Stimulated activated CD4-positive, alpha-beta T cell treated with anti-CD3 and anti-CD28 coated beads, Interleukin-1b, Interleukin-23, amount 100 ng/mL, for 4 hours (primary cell): Measurements from ENCODE around the gene MOSPD2.

ENCODE experiments used
- DNase-seq, 2 donors: peaks; one replicate each; pipeline ENCODE4 v3.0.0-alpha.2; 2020; ENCODE audit warnings: low read depth in 2 of 2

Gene MOSPD2

GRCh38 chrX:14872851-14873675, at the start of gene MOSPD2, which contains the start of gene FANCB:
MOSPD2 (plus strand) TSS chrX:14873421; CDS start chrX:14873529, 108 bp downstream.
FANCB (minus strand) TSS chrX:14873069; CDS start chrX:14865510, 7,559 bp downstream.
- peak; percentile 85 to 87 for DNase-seq

DNA sequence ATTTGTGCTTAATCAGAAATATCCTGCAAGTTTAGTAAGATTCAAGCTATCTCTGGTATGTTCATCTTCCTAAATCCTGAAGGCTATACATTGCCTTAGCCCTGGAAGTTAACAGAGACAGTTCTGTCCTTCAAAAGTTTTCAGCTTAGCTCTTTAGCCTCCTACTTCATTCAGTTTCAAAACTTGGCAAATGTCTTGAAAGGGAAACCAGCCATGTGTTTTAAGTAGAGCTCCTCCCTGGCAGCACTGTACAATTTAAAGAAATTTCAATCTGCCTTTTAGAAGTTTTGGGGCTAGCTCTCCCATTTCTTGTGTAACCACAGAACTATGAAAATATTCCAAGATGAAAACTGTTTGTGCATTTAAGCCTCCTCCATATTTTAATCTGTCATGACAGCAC, 47.4 kb upstream of the MOSPD2 start:
- DNase-seq: no peak

DNA sequence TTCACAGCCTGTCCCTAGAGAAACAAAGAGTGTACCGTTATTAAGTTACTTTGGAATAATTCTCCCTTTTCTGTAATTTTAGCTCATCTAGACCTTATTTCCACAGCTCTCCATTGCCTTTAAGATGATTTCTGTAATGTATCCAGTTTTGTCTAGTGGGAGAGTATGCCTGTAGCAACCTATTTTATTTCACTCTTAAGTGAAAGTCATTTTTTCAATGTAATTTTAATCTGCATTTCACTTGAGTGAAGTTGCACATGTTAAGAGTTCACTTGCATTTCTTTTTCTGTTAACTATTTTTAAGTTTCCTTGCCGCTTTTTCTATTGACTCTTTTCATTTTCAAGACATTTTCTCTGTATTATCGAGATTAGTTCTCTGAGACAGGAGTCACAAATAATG, 46.9 kb upstream of the MOSPD2 start:
- DNase-seq: no peak

DNA sequence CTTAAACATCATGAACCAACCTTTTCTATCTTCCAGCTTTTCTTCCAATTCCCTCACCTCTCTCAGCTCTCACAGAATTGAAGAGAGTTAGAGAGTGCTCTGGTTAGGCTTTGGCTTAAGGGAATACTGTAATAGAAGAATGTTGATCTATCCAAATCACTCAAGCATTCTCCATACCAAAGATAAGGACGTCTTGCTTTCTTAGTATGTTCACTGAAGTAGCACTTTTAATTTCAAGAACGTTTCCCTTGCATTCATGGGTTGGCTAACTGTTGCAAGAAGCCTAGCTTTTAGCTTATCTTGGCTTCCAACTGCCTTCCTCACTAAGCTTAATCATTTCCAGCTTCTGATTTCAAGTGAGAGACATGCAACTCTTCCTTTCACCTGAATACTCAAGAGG, 43.6 kb upstream of the MOSPD2 start:
- DNase-seq: no peak

DNA sequence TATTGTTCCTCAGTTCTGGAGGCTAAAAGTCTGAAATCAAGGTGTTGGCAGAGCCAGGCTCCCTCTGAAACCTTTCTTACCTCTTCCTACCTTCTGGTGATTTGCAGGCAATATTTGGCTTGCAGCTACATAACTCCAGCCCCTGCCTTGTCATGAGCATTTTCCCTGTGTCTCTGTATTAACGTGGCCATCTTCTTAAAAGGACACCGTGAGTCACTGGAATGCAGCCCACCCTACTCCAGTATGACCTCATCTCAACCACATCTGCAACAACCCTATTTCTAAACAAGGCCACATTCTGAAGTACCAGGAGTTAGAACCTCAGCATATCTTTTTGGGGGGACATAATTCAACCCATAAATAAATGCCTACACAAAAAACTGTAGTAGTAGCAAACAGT, 41.1 kb upstream of the MOSPD2 start:
- DNase-seq: no peak

- no peak for DNase-seq
Observed at GRCh38 chrX:14832586-14832985, 40.6 kb upstream of the MOSPD2 start.

DNA sequence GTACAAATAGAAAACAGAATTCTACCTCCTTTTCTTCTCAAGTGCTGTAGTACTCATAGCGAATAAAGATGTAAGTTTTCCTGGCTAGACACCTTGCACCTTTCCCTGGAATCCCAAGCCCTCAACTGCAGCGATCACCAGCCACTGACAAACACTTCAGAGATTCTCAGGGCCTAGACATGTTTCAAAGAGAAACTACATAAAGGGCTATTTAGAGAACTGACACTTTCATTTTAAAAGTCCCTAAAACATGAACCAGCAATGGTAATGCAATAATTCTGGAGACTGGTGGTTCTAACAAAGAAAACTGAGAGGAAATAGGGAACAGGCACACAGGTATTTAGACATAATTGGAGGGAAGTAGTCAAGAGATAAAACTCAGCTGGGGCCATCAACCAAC, 36.1 kb upstream of the MOSPD2 start:
- DNase-seq: no peak

GRCh38 chrX:14843666-14844065, 29.6 kb upstream of the MOSPD2 start:
- DNase-seq: no peak

DNA sequence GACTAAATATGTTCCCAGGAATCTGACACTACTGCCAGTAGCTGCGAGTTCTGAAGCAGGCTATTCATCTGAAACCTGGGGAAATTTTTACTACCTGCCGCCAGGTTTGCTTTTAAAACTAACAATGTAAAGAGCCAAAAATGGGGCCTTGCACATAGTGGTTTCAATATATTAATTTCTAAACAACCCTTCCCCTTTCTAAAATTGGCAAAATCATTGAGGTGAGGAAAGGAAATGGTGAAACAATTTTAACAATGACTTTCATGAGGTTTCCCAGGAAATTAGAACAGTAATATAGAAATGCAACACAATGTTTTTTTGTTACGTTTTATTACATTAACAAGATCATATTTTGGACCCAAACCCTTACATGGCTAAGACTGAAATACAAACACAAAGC, 21.7 kb upstream of the MOSPD2 start:
- no peak for DNase-seq

DNA sequence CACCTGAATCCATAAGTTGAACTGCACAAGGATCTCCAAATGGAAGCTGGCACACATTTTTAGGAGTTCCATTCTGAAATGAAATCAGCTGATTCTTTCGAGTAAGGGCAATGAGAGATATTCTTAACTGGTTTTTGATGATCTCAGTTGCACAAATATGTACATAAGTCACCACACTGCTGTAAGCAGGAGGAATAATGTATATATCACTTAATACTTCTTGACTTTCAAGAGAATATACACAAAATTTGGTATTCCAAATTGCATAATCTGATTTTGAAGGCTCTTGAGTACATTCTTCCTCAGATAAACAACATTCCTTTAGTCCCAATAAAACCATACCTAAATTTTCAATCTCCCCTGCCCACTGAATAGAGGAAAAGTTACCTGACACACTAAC, 8.6 kb upstream of the MOSPD2 start:
- DNase-seq: no peak

DNA sequence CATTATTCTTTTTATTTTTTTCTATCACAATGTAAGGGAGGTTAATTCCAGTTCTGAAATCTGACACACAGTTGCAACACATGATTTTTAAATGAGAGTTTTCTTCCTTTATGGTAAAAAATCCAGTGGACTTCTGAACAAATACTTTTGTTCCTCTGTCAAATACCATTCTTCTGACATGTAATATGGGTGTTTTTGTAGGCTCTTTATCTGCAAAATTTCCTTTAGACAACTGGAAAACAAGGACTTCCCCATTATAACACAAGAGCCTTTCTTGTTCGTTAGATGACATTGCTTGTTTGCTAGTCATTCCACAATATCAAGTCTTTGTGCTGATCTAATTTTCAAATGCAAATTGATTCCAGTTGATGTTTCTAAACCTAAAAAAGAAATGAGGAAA, 8.0 kb upstream of the MOSPD2 start:
- DNase-seq: no peak

DNA sequence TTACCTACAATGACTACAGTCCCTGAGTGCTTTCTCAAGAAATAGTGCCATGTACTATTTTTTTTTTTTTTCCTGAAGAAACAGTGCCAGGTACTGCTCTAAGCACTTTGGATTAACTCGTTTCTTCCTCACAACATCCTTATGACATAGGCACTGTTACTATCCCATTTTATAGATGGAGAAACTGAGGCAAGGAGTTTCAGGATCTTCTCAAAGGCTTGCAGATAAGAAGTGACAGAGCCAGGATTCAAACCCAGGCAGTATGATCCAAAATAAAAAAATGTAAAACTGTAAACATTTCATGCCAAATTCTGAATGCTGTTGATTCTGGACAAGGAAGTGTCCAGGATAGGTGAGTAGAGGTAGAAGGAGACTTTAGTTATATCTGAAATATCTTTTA, 1.5 kb upstream of the MOSPD2 start:
- no peak for DNase-seq

- DNase-seq: no peak
Observed at GRCh38 chrX:14872355-14872754, 866 bp upstream of the MOSPD2 start.

DNA sequence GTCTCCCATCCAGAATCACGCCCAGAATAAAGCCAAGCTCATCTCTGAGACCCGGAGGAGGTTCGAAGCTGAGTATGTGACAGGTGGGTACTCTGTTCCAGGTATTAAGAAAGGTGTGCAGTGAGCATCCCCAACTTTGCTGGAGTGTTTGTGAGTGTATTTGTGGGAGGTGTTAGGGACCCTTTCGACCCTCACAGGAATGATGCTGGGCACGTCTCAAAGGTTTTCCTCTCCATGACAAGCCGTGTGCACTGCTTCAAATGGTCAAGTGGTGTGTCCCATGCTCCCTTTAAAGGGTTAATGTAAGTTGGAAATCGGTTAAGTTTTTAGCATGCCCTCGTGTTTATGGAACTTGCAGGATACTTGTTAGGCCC, 442 bp downstream of the MOSPD2 start:
- DNase-seq: no peak

- no peak for DNase-seq
Observed at GRCh38 chrX:14875624-14876023, 2.4 kb downstream of the MOSPD2 start.

DNA sequence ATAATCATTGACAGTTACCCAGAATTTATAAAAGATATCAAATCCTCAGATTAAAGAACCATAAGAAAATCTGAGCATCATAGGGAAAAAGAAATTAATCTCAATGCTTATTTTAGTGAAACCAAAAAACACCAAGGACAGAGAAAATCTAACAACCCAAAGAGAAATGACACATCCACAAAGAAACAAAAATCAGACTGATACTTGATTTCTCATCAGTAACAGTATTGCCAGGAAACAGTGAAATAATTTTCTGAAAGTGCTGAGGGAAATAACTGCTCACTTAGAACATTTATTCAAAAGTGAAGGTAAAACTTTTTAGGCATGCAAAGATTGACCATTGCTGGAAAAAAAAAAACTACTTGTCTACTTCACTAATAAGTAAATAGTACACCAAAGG, 10.6 kb downstream of the MOSPD2 start:
- DNase-seq: no peak

DNA sequence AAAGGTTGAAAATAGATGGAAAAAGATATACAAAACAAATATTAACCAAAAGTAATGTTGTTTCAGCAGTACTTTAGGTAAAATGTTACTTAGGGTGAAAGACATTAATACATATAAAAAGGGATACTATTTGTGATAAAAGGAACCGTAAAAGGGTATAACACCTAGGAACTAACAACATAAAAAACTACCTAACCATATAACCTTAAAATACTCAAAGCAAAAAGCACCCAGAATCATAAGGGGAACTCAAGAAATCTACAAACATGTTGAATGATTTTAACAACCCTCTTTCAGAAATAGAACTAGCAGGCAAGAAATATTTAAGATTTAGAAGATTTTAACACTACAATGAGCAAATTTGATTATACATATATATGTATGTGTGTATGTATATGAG, 11.5 kb downstream of the MOSPD2 start:
- no peak for DNase-seq

GRCh38 chrX:14886252-14886651, 13.0 kb downstream of the MOSPD2 start:
- DNase-seq: no peak

- no peak for DNase-seq
Observed at GRCh38 chrX:14896273-14896672, 23.1 kb downstream of the MOSPD2 start.

DNA sequence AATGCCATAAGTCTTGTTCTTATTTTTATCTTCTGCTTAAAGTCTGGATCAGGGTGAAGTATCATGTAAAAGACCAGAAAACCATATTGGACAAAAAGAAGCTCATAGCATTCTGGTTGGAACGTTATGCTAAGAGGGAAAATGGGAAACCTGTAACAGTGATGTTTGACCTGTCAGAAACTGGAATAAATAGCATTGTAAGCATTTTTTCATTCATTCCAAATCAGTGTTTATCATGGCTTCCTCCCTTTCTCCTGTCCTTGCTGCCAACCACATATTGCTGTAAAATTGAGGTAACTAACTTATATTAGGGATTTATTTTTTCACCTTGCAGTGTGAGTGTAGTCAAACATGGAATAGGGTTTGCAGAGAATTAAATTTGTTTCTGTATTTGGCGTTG, 23.8 kb downstream of the MOSPD2 start:
- no peak for DNase-seq

DNA sequence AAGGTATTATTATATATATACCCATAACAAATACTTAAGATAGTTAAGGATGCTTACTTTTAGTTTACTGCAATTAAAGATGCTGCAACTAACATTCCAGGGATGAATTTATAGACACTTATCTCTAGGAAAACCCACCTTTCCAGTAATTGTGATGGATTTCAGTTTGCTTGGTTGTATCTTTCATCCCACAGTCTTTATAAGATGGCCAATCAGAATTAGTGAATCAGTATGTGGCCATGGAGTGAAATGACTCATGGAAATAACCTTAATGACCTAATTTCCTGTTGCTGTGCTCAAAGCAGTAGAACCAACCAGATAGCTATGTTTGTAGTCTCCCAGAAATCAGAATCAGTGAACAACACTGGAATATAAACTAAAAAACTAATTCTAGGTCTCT, 26.4 kb downstream of the MOSPD2 start:
- DNase-seq: no peak

- DNase-seq: no peak
Observed at GRCh38 chrX:14902537-14902936, 29.3 kb downstream of the MOSPD2 start.

DNA sequence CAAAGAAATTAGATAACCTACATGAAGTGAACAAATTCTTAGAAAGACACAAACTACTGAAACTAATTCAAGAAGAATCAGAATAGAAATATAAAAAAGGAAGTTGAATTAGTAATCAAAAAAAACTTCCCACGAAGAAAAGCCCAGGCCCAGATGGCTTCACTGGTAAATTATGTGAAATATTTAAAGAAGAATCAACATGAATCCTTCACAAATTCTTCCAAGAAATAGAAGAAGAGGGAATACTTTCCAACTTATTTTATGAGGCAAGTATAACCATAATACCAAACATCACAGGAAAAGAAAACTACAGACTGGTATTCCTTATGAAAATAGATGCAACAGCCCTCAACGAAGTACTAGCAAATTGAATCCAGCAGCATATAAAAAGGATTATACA, 30.7 kb downstream of the MOSPD2 start:
- DNase-seq: no peak

DNA sequence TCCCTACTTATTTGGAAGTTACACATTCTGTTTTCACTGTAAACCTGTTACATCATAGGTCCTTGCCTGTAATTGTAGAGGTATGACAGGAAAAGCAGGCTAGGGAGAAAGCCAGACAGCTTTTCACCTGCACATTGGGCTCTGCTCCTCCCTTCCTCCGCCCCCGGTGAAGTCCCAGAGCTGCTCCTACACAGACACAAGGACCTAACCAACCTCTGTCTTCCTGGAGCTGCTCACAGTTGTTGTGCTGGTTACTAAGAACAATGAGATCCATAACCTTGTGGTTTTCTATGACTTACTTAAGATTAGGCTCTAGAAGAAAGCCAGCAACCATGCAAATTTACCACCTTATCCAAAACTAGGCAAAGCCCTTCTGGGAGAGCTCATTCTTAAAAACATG, 40.0 kb downstream of the MOSPD2 start:
- no peak for DNase-seq
